Activated CD8-positive, alpha-beta memory T cell treated with anti-CD3 and anti-CD28 coated beads, Interleukin-2, amount 10 ng/mL, durations not matched to agents 7 days and 5 days (primary cell): Measurements from ENCODE around the gene C1QL3. TPM values are rescaled to one million over a fixed set of nuclear protein-coding genes. Genes with fewer than 3 reads are reported as not detected.

Experiments used
- ATAC-seq: fragments of 150-1000 bp; cut with Tn5 transposase; one replicate; pipeline ENCODE4 v1.10.0; 2021; ENCODE audit warnings: moderate library complexity
- CTCF ChIA-PET: fragments of 350-600 bp; sonication (Branson Sonifier 250); formaldehyde crosslinking; loops from one replicate; lab custom pipeline; 2021; ENCODE audit warnings: antibody characterized with exemption; lab: Charles Lee
- DNase-seq: peaks from one replicate; pipeline ENCODE4 v3.0.0-alpha.2; 2020
- H3K27ac Mint-ChIP-seq: one replicate; pipeline ENCODE4 v1.8.0; 2021; ENCODE audit warnings: mild to moderate bottlenecking, mixed read lengths
- H3K27me3 Mint-ChIP-seq: one replicate; pipeline ENCODE4 v1.8.0; 2021; ENCODE audit warnings: mixed read lengths
- H3K36me3 Mint-ChIP-seq: one replicate; pipeline ENCODE4 v1.8.0; 2021; ENCODE audit warnings: mild to moderate bottlenecking, mixed read lengths
- H3K4me1 Mint-ChIP-seq: one replicate; pipeline ENCODE4 v1.8.0; 2021; ENCODE audit warnings: mixed read lengths
- H3K4me3 Mint-ChIP-seq: one replicate; pipeline ENCODE4 v1.8.0; 2021; ENCODE audit warnings: mild to moderate bottlenecking, moderate library complexity, mixed read lengths
- H3K9me3 Mint-ChIP-seq: one replicate; pipeline ENCODE4 v1.8.0; 2022; ENCODE audit warnings: low read depth, mixed read lengths
- total RNA-seq, 2 experiments: library from RNA; stranded (reverse); gene quantifications; one replicate each; pipeline ENCODE4 v1.2.3, GENCODE V29; 2021

C1QL3 gene
- total RNA-seq, 2 experiments from 2014 or later: 0.09 TPM; not detected in 1

DNA sequence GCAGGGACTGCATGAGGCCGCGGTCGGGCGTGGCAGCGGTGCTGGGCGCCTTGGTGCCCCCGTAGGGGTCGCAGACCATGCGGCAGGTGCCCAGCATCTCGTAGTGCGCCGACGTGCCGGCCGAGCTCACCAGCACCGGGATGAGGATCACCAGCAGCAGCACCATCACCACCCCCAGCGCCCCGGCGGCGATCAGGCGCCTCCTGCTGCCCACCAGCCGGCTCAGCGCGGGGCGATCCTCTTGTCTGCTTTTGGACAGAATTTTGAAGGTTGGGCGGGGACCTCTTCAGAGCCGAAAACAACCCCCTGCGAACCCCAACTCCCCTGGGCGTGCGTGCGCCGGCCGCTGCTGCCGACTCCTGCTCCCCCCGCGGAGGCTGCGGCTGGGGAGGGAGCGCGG is 779 bp downstream of the C1QL3 start:
- Mint-ChIP-seq H3K4me1 (peaks cover 9% of the 10 kb centered on the region), H3K27ac (no peak overlapping the region), H3K36me3 (no peaks in the 10 kb centered on the region), H3K4me3 (peak overlapping the region; percentile 50), H3K27me3 (peaks cover 42% of the 10 kb centered on the region), H3K9me3 (no peaks in the 10 kb centered on the region)
- CTCF ChIA-PET: interaction anchor here (0.7 to 1.7 kb wide), 6 partner anchors 37 to 619 kb away, joined by 3 to 7 read pairs (median 4); partner anchors contain the start of gene PTER
- ATAC-seq (peak; percentile 74), DNase-seq (peak; percentile 61)

DNA sequence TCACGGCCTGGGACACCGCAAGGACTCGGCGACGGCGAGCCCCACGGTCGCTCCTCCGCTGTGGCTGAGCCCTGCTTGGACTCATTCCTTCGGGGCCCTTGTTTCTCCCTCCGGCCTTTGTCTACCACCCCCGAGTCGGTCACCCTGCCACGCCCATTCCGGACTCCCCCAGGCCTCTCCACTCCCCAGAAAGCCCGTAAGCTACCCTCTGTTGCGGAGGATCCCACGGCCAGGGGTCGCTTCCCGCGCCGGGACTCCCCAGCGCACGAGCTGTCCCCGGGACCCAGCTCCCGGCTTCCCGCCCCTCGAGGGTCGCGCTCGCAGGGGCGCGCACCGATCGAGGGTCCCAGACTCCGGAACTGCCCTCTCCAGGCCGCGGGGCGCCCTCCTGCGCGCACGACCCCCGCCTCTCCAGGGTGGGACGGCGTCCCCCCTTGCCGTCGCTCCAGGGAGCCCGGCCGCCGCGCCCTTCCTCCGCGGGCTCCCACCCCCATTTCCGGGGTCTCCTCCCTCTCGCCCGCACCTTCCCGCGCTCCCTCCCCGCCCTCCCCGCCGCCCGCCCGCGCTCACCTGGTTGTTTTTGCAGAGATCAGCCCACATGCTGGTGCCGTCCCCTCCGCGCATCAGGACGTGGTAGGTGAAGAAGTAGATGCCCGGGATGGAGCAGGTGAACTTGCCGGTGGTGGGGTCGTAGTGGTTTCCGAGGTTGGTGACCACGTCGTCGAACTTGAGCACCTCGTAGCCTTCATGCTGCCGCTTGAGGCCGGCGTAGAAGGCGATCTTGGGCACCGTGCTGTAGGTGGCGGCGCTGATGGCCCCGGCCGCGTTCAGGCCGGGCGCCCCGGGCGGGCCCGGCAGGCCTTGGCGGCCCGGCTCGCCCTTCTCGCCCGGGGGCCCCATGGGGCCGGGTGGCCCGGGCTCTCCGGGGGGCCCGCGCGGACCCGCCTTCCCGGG is 1.5 kb downstream of the C1QL3 start:
- ATAC-seq: peak; percentile 42
- Mint-ChIP-seq H3K36me3 (no peaks in the 10 kb centered on the region), H3K4me1 (peaks cover 9% of the 10 kb centered on the region), H3K4me3 (peak overlapping the region; percentile 54), H3K9me3 (no peaks in the 10 kb centered on the region), H3K27ac (no peak overlapping the region), H3K27me3 (peaks cover 42% of the 10 kb centered on the region)
- CTCF ChIA-PET: interaction anchor here (0.6 to 2.1 kb wide), 7 partner anchors 11 to 855 kb away, joined by 3 to 7 read pairs (median 3); no protein-coding TSS in a partner anchor
- DNase-seq: no peak

DNA sequence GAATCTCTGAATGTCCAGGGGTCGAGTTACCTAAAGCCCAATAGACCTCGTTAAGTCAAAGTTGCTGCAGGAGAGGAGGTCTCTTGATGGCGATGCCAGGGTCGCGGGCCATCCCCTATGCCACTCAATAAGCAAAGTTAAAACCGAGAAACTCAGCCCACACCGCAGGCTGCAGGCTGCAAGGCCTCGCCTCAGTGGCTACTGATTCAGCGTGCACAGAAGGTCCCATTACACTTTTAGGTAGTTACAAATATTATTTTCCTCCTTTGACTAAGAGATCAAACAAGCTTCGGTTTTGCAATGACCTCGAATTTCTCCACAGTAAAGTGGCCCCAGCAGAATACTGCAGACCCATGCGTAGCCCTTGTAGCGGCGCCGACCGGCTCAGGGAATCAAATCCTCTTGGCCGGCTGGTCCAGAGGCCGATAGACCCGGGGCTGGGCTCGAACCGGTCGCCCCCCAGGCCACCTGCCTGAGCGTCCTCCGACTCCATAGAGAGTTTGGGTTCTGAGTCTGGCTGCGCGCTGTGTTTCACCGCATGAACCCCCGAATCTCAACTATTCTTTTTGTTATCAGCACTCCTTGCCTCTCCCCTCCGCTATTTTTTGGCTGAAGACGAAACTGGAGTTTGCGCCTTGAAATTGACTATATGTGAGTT is 2.3 kb downstream of the C1QL3 start:
- no peak for ATAC-seq
- H3K4me1 Mint-ChIP-seq: peaks cover 9% of the 10 kb centered on the region
- CTCF ChIA-PET: interaction anchor here (0.7 to 2.1 kb wide), 5 partner anchors 11 to 617 kb away, joined by 3 to 6 read pairs (median 3); no protein-coding TSS in a partner anchor

DNA sequence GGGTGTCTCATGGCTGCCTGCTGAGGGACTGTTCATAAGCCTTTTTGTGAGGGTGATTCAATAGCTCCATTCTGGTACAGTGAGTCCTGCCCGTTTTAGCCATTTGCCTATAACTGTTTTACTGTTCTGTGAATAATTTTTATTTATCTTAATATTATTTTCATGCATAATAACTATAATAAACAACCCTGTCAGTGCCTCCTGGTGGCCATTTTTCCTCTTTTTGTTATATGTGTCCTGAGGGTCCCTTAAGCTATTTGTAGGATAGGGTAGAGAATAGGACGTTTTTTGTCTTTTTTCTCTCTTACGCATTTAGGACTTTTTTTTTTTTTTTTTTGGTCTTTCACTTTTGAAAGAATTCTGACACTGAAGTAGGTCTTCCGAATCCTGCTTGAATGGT is 2.9 kb downstream of the C1QL3 start:
- ATAC-seq: no peak

More for the DNA sequence above, 2.3 kb downstream of the C1QL3 start:
- no peaks in the 10 kb centered on the region for H3K36me3 Mint-ChIP-seq
- H3K4me3 Mint-ChIP-seq: peak overlapping the region; percentile 26
- no peak for DNase-seq
- H3K9me3 Mint-ChIP-seq: no peaks in the 10 kb centered on the region
- H3K27ac Mint-ChIP-seq: no peak overlapping the region
- H3K27me3 Mint-ChIP-seq: peaks cover 39% of the 10 kb centered on the region

DNA sequence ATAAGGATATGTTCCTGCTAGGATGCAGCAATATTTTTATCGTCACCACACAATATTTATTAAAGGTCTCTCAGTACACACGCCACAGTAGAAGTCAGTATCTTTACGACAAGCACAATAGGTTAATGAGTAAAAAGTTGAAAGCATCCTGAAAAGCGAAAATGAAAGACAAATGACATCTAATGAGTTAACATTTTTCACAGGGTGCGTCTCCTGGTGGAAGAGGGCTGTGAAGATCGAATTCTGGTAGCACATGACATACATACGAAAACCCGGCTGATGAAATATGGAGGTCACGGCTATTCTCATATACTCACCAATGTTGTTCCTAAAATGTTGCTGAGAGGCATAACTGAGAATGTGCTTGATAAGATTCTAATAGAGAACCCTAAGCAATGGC is 10.8 kb downstream of the C1QL3 start:
- CTCF ChIA-PET: interaction anchor here (1.0 kb wide), 1 partner anchor 34 kb away, joined by 3 read pairs; no protein-coding TSS in a partner anchor
- DNase-seq (no peak), ATAC-seq (no peak)
- Mint-ChIP-seq H3K4me3 (no peak overlapping the region), H3K9me3 (no peaks in the 10 kb centered on the region), H3K27ac (no peak overlapping the region), H3K36me3 (no peaks in the 10 kb centered on the region), H3K27me3 (no peaks in the 10 kb centered on the region), H3K4me1 (no peaks in the 10 kb centered on the region)

More for the DNA sequence above, 2.9 kb downstream of the C1QL3 start:
- no peaks in the 10 kb centered on the region for H3K9me3 Mint-ChIP-seq
- H3K36me3 Mint-ChIP-seq: no peaks in the 10 kb centered on the region
- no peak overlapping the region for H3K4me3 Mint-ChIP-seq
- no peak for DNase-seq
- H3K27ac Mint-ChIP-seq: no peak overlapping the region
- peaks cover 9% of the 10 kb centered on the region for H3K4me1 Mint-ChIP-seq
- H3K27me3 Mint-ChIP-seq: peaks cover 37% of the 10 kb centered on the region
- CTCF ChIA-PET: interaction anchor here (0.7 to 2.1 kb wide), 6 partner anchors 12 to 1143 kb away, joined by 3 to 6 read pairs (median 3); no protein-coding TSS in a partner anchor

DNA sequence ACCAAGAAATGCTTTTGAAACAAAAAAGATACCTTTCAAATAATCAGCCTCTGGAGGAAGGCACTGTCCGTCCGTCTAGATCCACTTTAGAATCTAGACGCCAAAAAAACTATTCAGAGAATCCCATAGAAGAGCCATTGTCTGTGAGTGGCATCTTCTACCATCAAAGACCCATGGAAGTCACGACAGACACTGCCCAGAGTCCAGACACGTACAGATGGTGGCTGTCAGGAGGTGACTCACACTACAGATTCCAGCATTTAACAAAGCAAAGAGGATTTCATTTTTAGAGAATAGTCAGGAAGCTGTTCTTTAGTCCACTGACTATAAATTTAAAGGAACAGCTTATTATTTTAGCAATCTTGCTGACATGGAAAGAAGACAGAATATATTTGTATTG is 11.7 kb downstream of the C1QL3 start:
- Mint-ChIP-seq H3K36me3 (no peaks in the 10 kb centered on the region), H3K27ac (no peak overlapping the region), H3K4me1 (no peaks in the 10 kb centered on the region), H3K27me3 (no peaks in the 10 kb centered on the region), H3K4me3 (no peak overlapping the region), H3K9me3 (no peaks in the 10 kb centered on the region)
- ATAC-seq (no peak), DNase-seq (no peak)
- CTCF ChIA-PET: no interaction called here

DNA sequence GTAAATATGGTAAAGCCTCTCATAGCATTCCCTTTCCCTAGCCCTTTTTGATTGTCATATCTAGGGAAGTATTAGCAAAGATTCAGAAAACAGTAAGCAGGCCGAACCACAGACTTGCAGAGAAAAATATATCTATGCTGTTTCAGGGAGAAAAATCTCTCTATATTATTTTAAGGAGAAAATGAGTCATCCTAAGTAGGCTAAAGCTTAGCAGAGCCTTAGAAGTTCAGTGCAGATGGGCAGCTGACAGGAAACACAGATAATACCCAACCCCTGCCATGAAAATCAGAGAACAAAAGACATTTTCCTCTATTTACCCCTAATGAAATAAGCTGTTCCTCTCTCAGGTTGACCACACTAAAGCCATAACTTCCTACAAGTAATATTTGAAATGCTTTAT is 16.5 kb downstream of the C1QL3 start:
- Mint-ChIP-seq H3K36me3 (peaks cover 7% of the 10 kb centered on the region), H3K9me3 (no peaks in the 10 kb centered on the region), H3K27me3 (no peaks in the 10 kb centered on the region), H3K4me3 (no peak overlapping the region), H3K4me1 (peaks cover 4% of the 10 kb centered on the region), H3K27ac (no peak overlapping the region)
- CTCF ChIA-PET: no interaction called here
- no peak for ATAC-seq
- DNase-seq: no peak

DNA sequence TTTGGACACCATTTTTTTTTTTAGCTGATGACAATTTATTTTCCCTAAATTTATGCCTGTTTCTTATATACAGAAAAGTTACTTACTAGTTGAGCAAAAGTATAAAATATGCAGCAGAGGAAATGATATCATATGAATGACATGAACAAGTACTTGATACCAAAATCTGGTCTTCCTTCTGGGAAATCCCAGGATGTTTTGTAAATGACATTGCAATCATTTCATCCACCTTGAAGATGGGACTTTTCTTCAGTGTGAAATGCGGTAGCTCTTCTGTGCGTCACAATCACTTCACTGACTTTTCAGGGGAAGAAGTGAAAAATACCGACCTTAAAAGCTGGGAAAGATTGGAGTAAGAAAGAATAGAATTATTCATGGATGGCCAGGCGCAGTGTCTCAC is 23.8 kb downstream of the C1QL3 start:
- H3K4me1 Mint-ChIP-seq: no peaks in the 10 kb centered on the region
- CTCF ChIA-PET: interaction anchor here (1.0 kb wide), 1 partner anchor 151 kb away, joined by 3 read pairs; no protein-coding TSS in a partner anchor
- H3K9me3 Mint-ChIP-seq: no peaks in the 10 kb centered on the region
- H3K4me3 Mint-ChIP-seq: no peak overlapping the region
- no peak for DNase-seq
- no peaks in the 10 kb centered on the region for H3K27me3 Mint-ChIP-seq
- no peak for ATAC-seq
- peaks cover 10% of the 10 kb centered on the region for H3K36me3 Mint-ChIP-seq
- no peak overlapping the region for H3K27ac Mint-ChIP-seq

DNA sequence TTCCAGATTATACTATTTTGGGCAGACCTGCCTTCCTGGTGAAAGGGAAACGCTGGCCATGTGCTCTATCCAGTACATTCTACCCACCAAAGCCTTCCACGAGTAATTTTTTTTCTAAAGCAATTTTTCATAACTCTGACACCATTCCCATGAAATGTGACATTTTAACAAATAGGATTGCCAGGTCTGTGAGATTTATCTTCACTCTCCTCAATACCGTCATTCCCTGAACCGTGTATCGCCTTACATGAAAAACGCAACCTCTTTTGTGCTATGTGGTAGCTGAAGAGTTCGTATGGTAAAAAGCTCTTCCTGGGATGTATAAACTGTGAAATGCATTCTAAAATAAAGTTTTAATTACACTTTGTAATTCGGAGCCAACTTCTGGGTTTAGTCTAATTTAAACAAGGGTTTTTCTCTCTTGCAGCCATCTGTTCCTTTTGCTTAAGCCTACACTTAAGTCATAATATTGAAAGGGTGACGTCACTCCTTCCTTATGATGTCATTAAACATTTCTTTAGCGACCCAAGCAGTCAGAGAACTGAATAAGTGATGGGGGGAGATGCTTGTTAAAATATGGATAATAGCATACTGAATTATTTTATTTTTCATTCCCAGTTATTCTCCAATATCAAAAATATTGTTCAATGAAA is 27.7 kb downstream of the C1QL3 start:
- peaks cover 19% of the 10 kb centered on the region for H3K36me3 Mint-ChIP-seq
- ATAC-seq (no peak), DNase-seq (no peak)
- H3K4me3 Mint-ChIP-seq: no peak overlapping the region
- CTCF ChIA-PET: no interaction called here
- H3K9me3 Mint-ChIP-seq: no peaks in the 10 kb centered on the region
- H3K27me3 Mint-ChIP-seq: no peaks in the 10 kb centered on the region
- H3K4me1 Mint-ChIP-seq: no peaks in the 10 kb centered on the region
- no peak overlapping the region for H3K27ac Mint-ChIP-seq

DNA sequence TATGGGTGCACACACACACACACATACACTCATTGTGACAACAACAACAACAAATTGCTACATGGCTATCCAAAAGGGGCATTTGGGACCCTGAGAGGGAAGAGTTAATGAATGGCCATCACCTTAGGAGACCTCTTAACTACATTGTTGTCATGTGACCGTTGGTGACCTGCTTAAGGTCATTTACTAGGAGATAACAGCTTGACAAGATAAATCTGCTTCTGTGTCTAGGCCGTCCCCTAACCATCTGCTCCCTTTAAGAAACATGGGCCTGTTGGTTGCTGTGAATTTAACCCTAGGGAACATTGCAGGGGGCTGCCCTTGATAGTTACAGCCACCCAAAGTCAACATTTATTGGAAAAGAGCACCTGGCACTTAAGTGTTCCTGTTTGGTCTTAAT is 29.7 kb downstream of the C1QL3 start:
- H3K4me3 Mint-ChIP-seq: no peak overlapping the region
- CTCF ChIA-PET: no interaction called here
- no peaks in the 10 kb centered on the region for H3K9me3 Mint-ChIP-seq
- H3K4me1 Mint-ChIP-seq: no peaks in the 10 kb centered on the region
- ATAC-seq (no peak), DNase-seq (no peak)
- no peaks in the 10 kb centered on the region for H3K27me3 Mint-ChIP-seq
- H3K36me3 Mint-ChIP-seq: peaks cover 19% of the 10 kb centered on the region
- no peak overlapping the region for H3K27ac Mint-ChIP-seq

DNA sequence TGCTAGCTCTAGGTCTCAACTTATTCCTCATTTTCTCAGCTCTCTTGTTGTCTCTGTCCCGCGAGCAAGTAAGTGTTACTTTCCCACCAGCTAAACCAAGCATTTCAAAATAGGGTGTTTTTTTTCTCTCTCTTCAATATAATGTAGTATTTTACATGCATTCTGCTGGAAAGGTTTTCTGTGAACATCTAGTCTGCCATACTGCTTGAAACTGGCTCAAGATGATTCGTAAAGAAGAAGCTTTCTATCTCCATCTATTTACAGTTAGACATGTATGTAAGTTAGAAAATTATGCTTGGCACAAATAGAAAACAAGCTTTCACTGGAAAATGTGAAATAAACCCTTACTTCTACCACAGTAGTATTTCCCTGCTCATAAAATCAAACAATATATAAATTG is 31.2 kb downstream of the C1QL3 start:
- Mint-ChIP-seq H3K4me3 (no peak overlapping the region), H3K36me3 (peaks cover 21% of the 10 kb centered on the region), H3K4me1 (no peaks in the 10 kb centered on the region), H3K27ac (no peak overlapping the region), H3K9me3 (no peaks in the 10 kb centered on the region), H3K27me3 (no peaks in the 10 kb centered on the region)
- no peak for ATAC-seq
- DNase-seq: no peak
- CTCF ChIA-PET: interaction anchor here (0.6 kb wide), 1 partner anchor 15 kb away, joined by 3 read pairs; no protein-coding TSS in a partner anchor

DNA sequence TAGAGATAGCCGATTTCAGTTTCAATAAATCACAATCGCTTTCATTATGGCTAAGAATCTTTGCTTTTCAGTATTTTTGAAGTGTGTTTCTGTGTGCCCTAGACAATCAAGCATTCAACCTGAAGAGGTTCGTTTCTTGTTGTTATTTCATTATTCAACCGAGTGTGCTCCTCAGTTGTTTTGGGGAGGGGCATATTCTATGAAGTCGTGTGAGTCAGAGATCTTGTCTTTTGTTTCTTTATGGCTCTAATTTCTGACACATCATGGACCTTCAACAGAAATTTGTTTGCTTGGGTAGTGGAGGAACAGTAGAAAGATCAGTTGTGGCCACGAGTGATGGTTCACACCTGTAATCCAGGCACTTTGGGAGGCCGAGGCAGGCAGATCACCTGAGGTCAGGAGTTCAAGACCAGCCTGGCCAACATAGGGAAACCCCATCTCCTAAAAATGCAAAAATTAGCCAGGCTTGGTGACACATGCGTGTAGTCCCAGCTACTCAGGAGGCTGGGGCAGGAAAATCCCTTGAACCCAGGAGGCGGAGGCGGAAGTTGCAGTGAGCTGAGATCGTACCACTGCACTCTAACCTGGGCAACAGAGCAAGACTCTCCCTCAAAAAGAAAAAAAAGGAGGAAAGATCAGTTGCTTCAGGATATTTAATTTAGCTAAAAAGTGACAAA is 38.3 kb downstream of the C1QL3 start:
- Mint-ChIP-seq H3K27ac (no peak overlapping the region), H3K9me3 (no peaks in the 10 kb centered on the region), H3K36me3 (peaks cover 11% of the 10 kb centered on the region), H3K27me3 (no peaks in the 10 kb centered on the region), H3K4me3 (no peak overlapping the region), H3K4me1 (no peaks in the 10 kb centered on the region)
- DNase-seq (no peak), ATAC-seq (no peak)
- CTCF ChIA-PET: no interaction called here
